ENCODE data around the gene SAPCD2. TPM values are rescaled to one million over a fixed set of nuclear protein-coding genes. Genes with fewer than 3 reads are reported as not detected.

Gene SAPCD2
- polyA plus RNA-seq, 3 donors: 0.03 to 3.1 (median 1.7) TPM

GRCh38 chr9:137044502-137045177 is 25.7 kb downstream of the SAPCD2 start:
- Histone ChIP-seq H3K4me3 (replicated peaks in 1 of 3; ENCODE audit: low read depth in 2 of 3, low read length in 3 of 3) (peak overlapping the region in 1 of 3 experiments; percentile 42), H3K79me2 (ENCODE audit: insufficient read depth, low read length) (no peaks in the 10 kb centered on the region), H3K27me3 (ENCODE audit: control insufficient read depth in 2 of 2, insufficient read depth in 2 of 2, low read length in 2 of 2) (peaks cover 23 to 61% of the 10 kb centered on the region in 2 donors), H3K27ac (ENCODE audit: low read depth in 1 of 2, low read length in 2 of 2) (no peak overlapping the region), H3K9me3 (replicated peaks in 1 of 2; ENCODE audit: control insufficient read depth in 1 of 2, insufficient read depth in 1 of 2, low read length in 2 of 2) (peaks cover 0 to 13% of the 10 kb centered on the region in 2 donors), H3K4me2 (replicated peaks; ENCODE audit: extremely low read depth, low read length, poor library complexity, severe bottlenecking) (no peak overlapping the region), H3K4me1 (ENCODE audit: control insufficient read depth in 1 of 2, insufficient read depth in 2 of 2, low read length in 2 of 2) (peaks cover 18 to 30% of the 10 kb centered on the region in 2 donors), H3K9ac (ENCODE audit: insufficient read depth, low read length, poor library complexity, severe bottlenecking) (no peak overlapping the region), H3K36me3 (replicated peaks in 1 of 2; ENCODE audit: control insufficient read depth in 1 of 2, insufficient read depth in 2 of 2, low read length in 2 of 2) (no peaks in the 10 kb centered on the region), H2AFZ (ENCODE audit: insufficient read depth, low read depth, low read length, poor library complexity, severe bottlenecking) (no peak overlapping the region), H4K20me1 (ENCODE audit: insufficient read depth, low read length) (peaks cover 11% of the 10 kb centered on the region)
- Mint-ChIP-seq H3K36me3 (peaks cover 1 to 4% of the 10 kb centered on the region in 2 donors), H3K4me3 (peak overlapping the region in 1 of 2 donors; percentile 85), H3K27ac (peak overlapping the region in 1 of 7 donors; percentile 18), H3K9me3 (peaks cover 0 to 10% (median 2%) of the 10 kb centered on the region in 7 donors), H3K27me3 (ENCODE audit: low read depth in 3 of 3) (peaks cover 52 to 66% (median 65%) of the 10 kb centered on the region in 3 donors), H3K4me1 (peaks cover 13% of the 10 kb centered on the region)
- no peak for TF ChIP-seq CTCF (IDR thresholded peaks at IDR 0.05)
- WGBS (ENCODE audit: insufficient coverage): 5% methylated on average over 17 of the region's 18 CpGs
- no peak for DNase-seq
- intact Hi-C loops (cut with micrococcal nuclease): no loop called here

GRCh38 chr9:137044037-137044436 is 26.3 kb downstream of the SAPCD2 start:
- Histone ChIP-seq H3K4me2 (replicated peaks; ENCODE audit: extremely low read depth, low read length, poor library complexity, severe bottlenecking) (no peak overlapping the region), H4K20me1 (ENCODE audit: insufficient read depth, low read length) (peaks cover 17% of the 10 kb centered on the region), H3K36me3 (replicated peaks in 1 of 2; ENCODE audit: control insufficient read depth in 1 of 2, insufficient read depth in 2 of 2, low read length in 2 of 2) (no peaks in the 10 kb centered on the region), H2AFZ (ENCODE audit: insufficient read depth, low read depth, low read length, poor library complexity, severe bottlenecking) (no peak overlapping the region), H3K4me3 (replicated peaks in 1 of 3; ENCODE audit: low read depth in 2 of 3, low read length in 3 of 3) (no peak overlapping the region), H3K27ac (ENCODE audit: low read depth in 1 of 2, low read length in 2 of 2) (no peak overlapping the region), H3K9me3 (replicated peaks in 1 of 2; ENCODE audit: control insufficient read depth in 1 of 2, insufficient read depth in 1 of 2, low read length in 2 of 2) (peaks cover 0 to 13% of the 10 kb centered on the region in 2 donors), H3K79me2 (ENCODE audit: insufficient read depth, low read length) (no peaks in the 10 kb centered on the region), H3K9ac (ENCODE audit: insufficient read depth, low read length, poor library complexity, severe bottlenecking) (no peak overlapping the region), H3K27me3 (ENCODE audit: control insufficient read depth in 2 of 2, insufficient read depth in 2 of 2, low read length in 2 of 2) (peaks cover 20 to 55% of the 10 kb centered on the region in 2 donors), H3K4me1 (ENCODE audit: control insufficient read depth in 1 of 2, insufficient read depth in 2 of 2, low read length in 2 of 2) (peaks cover 18 to 30% of the 10 kb centered on the region in 2 donors)
- 45% methylated on average over 12 of the region's 12 CpGs for WGBS (ENCODE audit: insufficient coverage)
- no peak overlapping the region for H3K27ac Mint-ChIP-seq
- intact Hi-C loops (cut with micrococcal nuclease): no loop called here
- peaks cover 1 to 4% of the 10 kb centered on the region in 2 donors for H3K36me3 Mint-ChIP-seq
- peak overlapping the region in 1 of 2 donors; percentile 75 for H3K4me3 Mint-ChIP-seq
- TF ChIP-seq CTCF (IDR thresholded peaks at IDR 0.05): no peak
- peaks cover 13% of the 10 kb centered on the region for H3K4me1 Mint-ChIP-seq
- peaks cover 0 to 10% (median 2%) of the 10 kb centered on the region in 7 donors for H3K9me3 Mint-ChIP-seq
- no peak for DNase-seq
- peaks cover 46 to 60% (median 59%) of the 10 kb centered on the region in 3 donors for H3K27me3 Mint-ChIP-seq (ENCODE audit: low read depth in 3 of 3)

Data from CD14-positive monocyte (primary cell).